Dermis blood vessel endothelial cell (primary cell): Measurements from ENCODE around the gene TCERG1L. TPM values are rescaled to one million over a fixed set of nuclear protein-coding genes. Genes with fewer than 3 reads are reported as not detected.
"Not testable (repeated sequence)": the region's sequence is repeated elsewhere in the genome, so short reads cannot be mapped to it uniquely, and the experiment has no call there.

Source experiments
- DNase-seq: peaks from one replicate; pipeline ENCODE4 v3.0.0; 2010
- total RNA-seq: library from RNA; depleted of rRNA; stranded (reverse); fragments of >200 nt; gene quantifications from 2 replicates; pipeline ENCODE4 v1.2.3, GENCODE V29; 2014

Gene TCERG1L
- total RNA-seq, 1 donor from 2014 or later: not detected

- no peak for DNase-seq
Measured at GRCh38 chr10:131117416-131118212, 193.9 kb downstream of the TCERG1L start.

GRCh38 chr10:131116991-131117375 is 194.5 kb downstream of the TCERG1L start:
- no peak for DNase-seq

- no peak for DNase-seq
Measured at GRCh38 chr10:131116216-131116990, 195.1 kb downstream of the TCERG1L start.

GRCh38 chr10:131115801-131116200 is 195.7 kb downstream of the TCERG1L start:
- DNase-seq: no peak

- DNase-seq: no peak
Measured at GRCh38 chr10:131115321-131115720, 196.2 kb downstream of the TCERG1L start.

- DNase-seq: no peak
Measured at GRCh38 chr10:131114846-131115245, 196.7 kb downstream of the TCERG1L start.

GRCh38 chr10:131113709-131114291 is 197.7 kb downstream of the TCERG1L start:
- DNase-seq: no peak

- DNase-seq: no peak
Measured at GRCh38 chr10:131113165-131113564, 198.4 kb downstream of the TCERG1L start.

GRCh38 chr10:131112691-131113090 is 198.8 kb downstream of the TCERG1L start:
- DNase-seq: no peak

- DNase-seq: no peak
Measured at GRCh38 chr10:131111471-131112080, 199.9 kb downstream of the TCERG1L start.

- DNase-seq: no peak
Measured at GRCh38 chr10:131111007-131111406, 200.5 kb downstream of the TCERG1L start.

- DNase-seq: no peak
Measured at GRCh38 chr10:131110241-131110783, 201.2 kb downstream of the TCERG1L start.

- DNase-seq: no peak
Measured at GRCh38 chr10:131109726-131110125, 201.8 kb downstream of the TCERG1L start.

GRCh38 chr10:131109291-131109690 is 202.2 kb downstream of the TCERG1L start:
- no peak for DNase-seq

GRCh38 chr10:131107970-131108369 is 203.6 kb downstream of the TCERG1L start:
- no peak for DNase-seq

- no peak for DNase-seq
Measured at GRCh38 chr10:131102676-131103075, 208.8 kb downstream of the TCERG1L start.

GRCh38 chr10:131102147-131102546 is 209.4 kb downstream of the TCERG1L start:
- DNase-seq: no peak

GRCh38 chr10:131100418-131101410 is 210.8 kb downstream of the TCERG1L start:
- not testable (repeated sequence) for DNase-seq

- DNase-seq: no peak
Measured at GRCh38 chr10:131099028-131099726, 212.3 kb downstream of the TCERG1L start.

GRCh38 chr10:131098416-131098952 is 213.0 kb downstream of the TCERG1L start:
- no peak for DNase-seq

GRCh38 chr10:131096031-131096430 is 215.5 kb downstream of the TCERG1L start:
- no peak for DNase-seq
